ENCODE data around the gene SLAIN1. TPM values are rescaled to one million over a fixed set of nuclear protein-coding genes. Genes with fewer than 3 reads are reported as not detected.

The SLAIN1 gene
- total RNA-seq, 4 donors from 2014 or later: 10.3 to 20.9 (median 15.4) TPM

- Histone ChIP-seq H3K4me3 (no peak overlapping the region), H3K4me1 (no peaks in the 10 kb centered on the region), H3K27me3 (no peaks in the 10 kb centered on the region), H3K27ac (no peak overlapping the region), H3K36me3 (no peaks in the 10 kb centered on the region), H3K9me3 (no peaks in the 10 kb centered on the region)
- TF ChIP-seq, protein P1, sequence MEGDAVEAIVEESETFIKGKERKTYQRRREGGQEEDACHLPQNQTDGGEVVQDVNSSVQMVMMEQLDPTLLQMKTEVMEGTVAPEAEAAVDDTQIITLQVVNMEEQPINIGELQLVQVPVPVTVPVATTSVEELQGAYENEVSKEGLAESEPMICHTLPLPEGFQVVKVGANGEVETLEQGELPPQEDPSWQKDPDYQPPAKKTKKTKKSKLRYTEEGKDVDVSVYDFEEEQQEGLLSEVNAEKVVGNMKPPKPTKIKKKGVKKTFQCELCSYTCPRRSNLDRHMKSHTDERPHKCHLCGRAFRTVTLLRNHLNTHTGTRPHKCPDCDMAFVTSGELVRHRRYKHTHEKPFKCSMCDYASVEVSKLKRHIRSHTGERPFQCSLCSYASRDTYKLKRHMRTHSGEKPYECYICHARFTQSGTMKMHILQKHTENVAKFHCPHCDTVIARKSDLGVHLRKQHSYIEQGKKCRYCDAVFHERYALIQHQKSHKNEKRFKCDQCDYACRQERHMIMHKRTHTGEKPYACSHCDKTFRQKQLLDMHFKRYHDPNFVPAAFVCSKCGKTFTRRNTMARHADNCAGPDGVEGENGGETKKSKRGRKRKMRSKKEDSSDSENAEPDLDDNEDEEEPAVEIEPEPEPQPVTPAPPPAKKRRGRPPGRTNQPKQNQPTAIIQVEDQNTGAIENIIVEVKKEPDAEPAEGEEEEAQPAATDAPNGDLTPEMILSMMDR (IDR thresholded peaks at IDR 0.05): peak; percentile 49 to 74 (median 58)
- no peak for TF ChIP-seq POLR2A (IDR thresholded peaks at IDR 0.05)
- DNase-seq: peak in 1 of 2 donors; percentile 35
- intact Hi-C loops (cut with DNase I; ENCODE audit: low total_unique reads): loop anchor here (2.0 kb wide), 1 partner anchor 343 kb away; no protein-coding TSS in a partner anchor
These were observed 82.2 kb downstream of the SLAIN1 start for GRCh38 chr13:77779552-77780272.

- no peaks in the 10 kb centered on the region for H3K27me3 ChIP-seq
- no peaks in the 10 kb centered on the region for H3K4me1 ChIP-seq
- TF ChIP-seq POLR2A (IDR thresholded peaks at IDR 0.05): no peak
- TF ChIP-seq, protein P1 (IDR thresholded peaks at IDR 0.05): no peak
- no peak overlapping the region for H3K27ac ChIP-seq
- intact Hi-C loops (cut with DNase I; ENCODE audit: low total_unique reads): loop anchor here (2.0 kb wide), 1 partner anchor 341 kb away; no protein-coding TSS in a partner anchor
- H3K9me3 ChIP-seq: no peaks in the 10 kb centered on the region
- H3K36me3 ChIP-seq: no peaks in the 10 kb centered on the region
- no peak for DNase-seq
- H3K4me3 ChIP-seq: no peak overlapping the region
These were observed 84.3 kb downstream of the SLAIN1 start for GRCh38 chr13:77781808-77782207.

- Histone ChIP-seq H3K36me3 (no peaks in the 10 kb centered on the region), H3K4me1 (no peaks in the 10 kb centered on the region), H3K4me3 (no peak overlapping the region), H3K27me3 (no peaks in the 10 kb centered on the region), H3K9me3 (no peaks in the 10 kb centered on the region), H3K27ac (no peak overlapping the region)
- intact Hi-C loops (cut with DNase I; ENCODE audit: low total_unique reads): no loop called here
- DNase-seq: no peak
- TF ChIP-seq, protein P1 (IDR thresholded peaks at IDR 0.05): no peak
- TF ChIP-seq POLR2A (IDR thresholded peaks at IDR 0.05): no peak
These were observed 87.0 kb downstream of the SLAIN1 start for GRCh38 chr13:77784515-77784914.

GRCh38 chr13:77786695-77787287 lies 89.3 kb downstream of the SLAIN1 start:
- TF ChIP-seq, protein P1 (IDR thresholded peaks at IDR 0.05): no peak
- no peak for TF ChIP-seq POLR2A (IDR thresholded peaks at IDR 0.05)
- intact Hi-C loops (cut with DNase I; ENCODE audit: low total_unique reads): no loop called here
- no peak overlapping the region for H3K4me3 ChIP-seq
- no peaks in the 10 kb centered on the region for H3K9me3 ChIP-seq
- no peak for DNase-seq
- no peak overlapping the region for H3K27ac ChIP-seq
- no peaks in the 10 kb centered on the region for H3K4me1 ChIP-seq
- no peaks in the 10 kb centered on the region for H3K27me3 ChIP-seq
- H3K36me3 ChIP-seq: no peaks in the 10 kb centered on the region

- H3K4me3 ChIP-seq: no peak overlapping the region
- DNase-seq: no peak
- intact Hi-C loops (cut with DNase I; ENCODE audit: low total_unique reads): no loop called here
- no peaks in the 10 kb centered on the region for H3K27me3 ChIP-seq
- no peaks in the 10 kb centered on the region for H3K4me1 ChIP-seq
- H3K27ac ChIP-seq: no peak overlapping the region
- H3K9me3 ChIP-seq: peaks cover 0 to 3% of the 10 kb centered on the region in 2 donors
- no peaks in the 10 kb centered on the region for H3K36me3 ChIP-seq
- no peak for TF ChIP-seq POLR2A (IDR thresholded peaks at IDR 0.05)
- TF ChIP-seq, protein P1 (IDR thresholded peaks at IDR 0.05): no peak
These were observed 91.9 kb downstream of the SLAIN1 start for GRCh38 chr13:77789376-77789775.
